H1 (cell line): Measurements from ENCODE around the gene FCHSD1. TPM values are rescaled to one million over a fixed set of nuclear protein-coding genes. Genes with fewer than 3 reads are reported as not detected.

Experiments
- CTCF ChIA-PET: fragments of 300-600 bp; sonication (Branson Sonifier 250); formaldehyde crosslinking; loops from one replicate; lab custom pipeline; 2021; ENCODE audit not compliant: partially characterized antibody; lab: Charles Lee
- POLR2A ChIA-PET: fragments of 300-600 bp; sonication (Branson Sonifier 250); formaldehyde crosslinking; loops from one replicate; lab custom pipeline; 2021; ENCODE audit warnings: inconsistent platforms; ENCODE audit not compliant: partially characterized antibody; lab: Charles Lee
- DNase-seq, 2 experiments: peaks; one replicate each; pipeline versions ENCODE4 v3.0.0 to v3.0.0-alpha.2; 2010 to 2022; ENCODE audit warnings: low spot score in 2 of 2, low read depth in 1 of 2, mixed read lengths in 1 of 2
- FAIRE-seq: peaks from 2 replicates; lab custom pipeline; 2011; peaks lifted over from hg19 to GRCh38; lab: Jason Lieb, UNC
- H2AFZ ChIP-seq: 2 replicates; pipeline ENCODE4 v1.8.1; 2012; ENCODE audit warnings: low read length, inconsistent platforms
- H2AK5ac ChIP-seq: 2 replicates; pipeline ENCODE4 v1.6.1; 2013; ENCODE audit warnings: low read depth, low read length
- H2BK120ac ChIP-seq: replicated peaks from 2 replicates; pipeline ENCODE3; 2013; ENCODE audit warnings: low read depth, low read length, inconsistent platforms
- H2BK12ac ChIP-seq: 2 replicates; pipeline ENCODE4 v1.6.1; 2013; ENCODE audit warnings: low read depth, low read length
- H2BK15ac ChIP-seq: 2 replicates; pipeline ENCODE4 v1.6.1; 2013; ENCODE audit warnings: low read length
- H2BK20ac ChIP-seq: 2 replicates; pipeline ENCODE4 v1.6.1; 2013; ENCODE audit warnings: low read length
- H2BK5ac ChIP-seq: 2 replicates; pipeline ENCODE4 v1.6.1; 2013; ENCODE audit warnings: low read depth, low read length
- H3K14ac ChIP-seq: 2 replicates; pipeline ENCODE4 v1.6.1; 2013; ENCODE audit warnings: inconsistent platforms; ENCODE audit not compliant: insufficient read length
- H3K18ac ChIP-seq: 2 replicates; pipeline ENCODE4 v1.6.1; 2013; ENCODE audit warnings: low read length; ENCODE audit errors: extremely low read depth
- H3K23ac ChIP-seq: 2 replicates; pipeline ENCODE4 v1.6.1; 2013; ENCODE audit warnings: inconsistent platforms; ENCODE audit not compliant: insufficient read length
- H3K23me2 ChIP-seq: 2 replicates; pipeline ENCODE4 v1.6.1; 2013; ENCODE audit warnings: low read depth, low read length
- H3K27ac ChIP-seq: 2 replicates; pipeline ENCODE4 v1.6.1; 2011; ENCODE audit warnings: low read depth, low read length, inconsistent platforms
- H3K27me3 ChIP-seq, 4 experiments: replicated peaks in 1 of 4; 1 replicate in 1 of 4; 2 replicates in 3 of 4; pipeline versions ENCODE4 v1.6.1 to v1.8.1; 2011 to 2013; ENCODE audit warnings: low read length in 3 of 4, mild to moderate bottlenecking in 3 of 4, inconsistent platforms in 2 of 4, mixed read lengths in 2 of 4, moderate library complexity in 1 of 4; ENCODE audit not compliant: control insufficient read depth in 3 of 4, insufficient read depth in 3 of 4; ENCODE audit errors: extremely low read depth in 1 of 4
- H3K36me3 ChIP-seq, 4 experiments: 2 replicates each; pipeline versions ENCODE4 v1.6.1 to v1.8.1; 2011 to 2013; ENCODE audit warnings: mild to moderate bottlenecking in 4 of 4, low read length in 3 of 4, moderate library complexity in 2 of 4, control low read depth in 1 of 4, inconsistent platforms in 1 of 4; ENCODE audit not compliant: insufficient read depth in 4 of 4, control insufficient read depth in 2 of 4
- H3K4ac ChIP-seq: replicated peaks from 2 replicates; pipeline ENCODE3; 2013; ENCODE audit warnings: low read length, low read depth, mixed read lengths, inconsistent platforms; ENCODE audit not compliant: insufficient read length
- H3K4me1 ChIP-seq, 4 experiments: replicated peaks in 1 of 4; 1 replicate in 1 of 4; 2 replicates in 3 of 4; pipeline versions ENCODE4 v1.6.1 to v1.8.1; 2011 to 2013; ENCODE audit warnings: low read length in 3 of 4, inconsistent platforms in 2 of 4, mixed read lengths in 1 of 4; ENCODE audit not compliant: insufficient read depth in 4 of 4, control insufficient read depth in 3 of 4
- H3K4me2 ChIP-seq, 2 experiments: 2 replicates each; pipeline versions ENCODE4 v1.6.1 to v1.8.1; 2011 to 2013; ENCODE audit warnings: low read depth in 2 of 2, low read length in 2 of 2, control low read depth in 1 of 2, inconsistent platforms in 1 of 2, mild to moderate bottlenecking in 1 of 2; ENCODE audit not compliant: insufficient read depth in 1 of 2
- H3K4me3 ChIP-seq, 4 experiments: fragments of 200-600, 300-600 bp in 1 of 4; sonication (generic), shearing (Covaris generic), sonication (Bioruptor Twin) in 1 of 4; 2 replicates each; pipeline versions ENCODE4 v1.5.1 to v1.8.1; 2011 to 2016; ENCODE audit warnings: low read length in 4 of 4, low read depth in 3 of 4, control low read depth in 2 of 4, inconsistent platforms in 2 of 4, mild to moderate bottlenecking in 2 of 4, mixed read lengths in 1 of 4, moderate library complexity in 1 of 4; ENCODE audit not compliant: insufficient read depth in 2 of 4; ENCODE audit errors: extremely low read depth in 1 of 4
- H3K56ac ChIP-seq: replicated peaks from 2 replicates; pipeline ENCODE3; 2013; ENCODE audit warnings: low read depth, mild to moderate bottlenecking, mixed read lengths, low read length, inconsistent platforms; ENCODE audit not compliant: insufficient read length
- H3K79me1 ChIP-seq: 2 replicates; pipeline ENCODE4 v1.6.1; 2013; ENCODE audit warnings: low read depth, low read length, control low read depth
- H3K79me2 ChIP-seq, 2 experiments: 2 replicates each; pipeline versions ENCODE4 v1.6.1 to v1.8.1; 2012 to 2013; ENCODE audit warnings: low read length in 2 of 2, mild to moderate bottlenecking in 2 of 2, inconsistent platforms in 1 of 2; ENCODE audit not compliant: insufficient read depth in 2 of 2, control insufficient read depth in 1 of 2
- H3K9ac ChIP-seq, 4 experiments: replicated peaks in 1 of 4; 1 replicate in 1 of 4; 2 replicates in 3 of 4; pipeline versions ENCODE4 v1.6.1 to v1.8.1; 2011 to 2013; ENCODE audit warnings: low read depth in 3 of 4, low read length in 3 of 4, control low read depth in 2 of 4, mild to moderate bottlenecking in 2 of 4, moderate library complexity in 2 of 4, inconsistent platforms in 1 of 4; ENCODE audit errors: extremely low read depth in 1 of 4
- H3K9me3 ChIP-seq, 2 experiments: 2 replicates each; pipeline versions ENCODE4 v1.6.1 to v1.8.1; 2012 to 2013; ENCODE audit warnings: mild to moderate bottlenecking in 2 of 2, moderate library complexity in 2 of 2, control low read depth in 1 of 2, inconsistent platforms in 1 of 2, low read depth in 1 of 2, low read length in 1 of 2, mixed read lengths in 1 of 2; ENCODE audit not compliant: insufficient read depth in 2 of 2
- H4K20me1 ChIP-seq, 2 experiments: replicated peaks in 1 of 2; 2 replicates each; pipeline versions ENCODE3 to v1.8.1; 2011 to 2013; ENCODE audit warnings: inconsistent platforms in 2 of 2, low read length in 2 of 2, mild to moderate bottlenecking in 1 of 2; ENCODE audit not compliant: insufficient read depth in 2 of 2, control insufficient read depth in 1 of 2
- H4K5ac ChIP-seq: 2 replicates; pipeline ENCODE4 v1.6.1; 2013; ENCODE audit warnings: low read length, low read depth, mixed read lengths, inconsistent platforms; ENCODE audit not compliant: insufficient read length
- H4K8ac ChIP-seq: 2 replicates; pipeline ENCODE4 v1.8.0; 2013; ENCODE audit warnings: mild to moderate bottlenecking, moderate library complexity, low read length, inconsistent platforms; ENCODE audit not compliant: insufficient read depth; ENCODE audit errors: extremely low read depth
- H4K91ac ChIP-seq: replicated peaks from 2 replicates; pipeline ENCODE3; 2013; ENCODE audit warnings: low read length, mixed read lengths, inconsistent platforms; ENCODE audit not compliant: insufficient read length
- ATF3 ChIP-seq: IDR thresholded peaks from 2 replicates; pipeline ENCODE4 v1.6.1; 2011; ENCODE audit warnings: low read depth, mild to moderate bottlenecking, low read length; ENCODE audit not compliant: insufficient read depth
- FOSL1 ChIP-seq: IDR thresholded peaks from 2 replicates; pipeline ENCODE4 v1.6.1; 2011; ENCODE audit warnings: mild to moderate bottlenecking, low read depth, low read length, moderate library complexity; ENCODE audit not compliant: insufficient read depth
- JUND ChIP-seq: IDR thresholded peaks from 2 replicates; pipeline ENCODE4 v1.6.1; 2011; ENCODE audit warnings: mild to moderate bottlenecking, improper control_type of control experiment, low read length
- RNF2 ChIP-seq: fragments of 200-900, 300-1000 bp; sonication (generic); IDR thresholded peaks from 2 replicates; pipeline ENCODE4 v1.7.1; 2016; ENCODE audit warnings: borderline replicate concordance, low read depth, mild to moderate bottlenecking, antibody characterized with exemption, low read length; ENCODE audit not compliant: poor library complexity, severe bottlenecking; ENCODE audit errors: missing control alignments
- SP2 ChIP-seq: IDR thresholded peaks from 2 replicates; pipeline ENCODE4 v1.6.1; 2012; ENCODE audit warnings: mild to moderate bottlenecking, low read length, inconsistent platforms
- SP4 ChIP-seq: IDR thresholded peaks from 2 replicates; pipeline ENCODE4 v1.6.1; 2012; ENCODE audit warnings: low read length, inconsistent platforms
- TBP ChIP-seq: IDR thresholded peaks from 2 replicates; pipeline ENCODE4 v1.6.1; 2011; ENCODE audit warnings: low read depth, low read length, improper control_type of control experiment
- TCF12 ChIP-seq: IDR thresholded peaks from 2 replicates; pipeline ENCODE4 v1.6.1; 2011; ENCODE audit warnings: low read depth, mild to moderate bottlenecking, low read length
- TEAD4 ChIP-seq: IDR thresholded peaks from 2 replicates; pipeline ENCODE4 v1.6.1; 2012; ENCODE audit warnings: low read depth, low read length, inconsistent platforms, mixed read lengths
- WGBS, 2 experiments: shearing (Covaris generic) in 1 of 2; methylation state at CpG; one replicate each; pipeline versions ENCODE4 v1.1.6 to v1.1.7; 2013 to 2015; ENCODE audit warnings: low lambda C conversion rate in 2 of 2, mixed read lengths in 2 of 2, inconsistent platforms in 1 of 2, low coverage in 1 of 2, missing lambda C conversion rate in 1 of 2; ENCODE audit not compliant: insufficient replicate concordance in 2 of 2, insufficient coverage in 1 of 2, insufficient read length in 1 of 2; ENCODE audit errors: extremely low coverage in 1 of 2, missing lambda C conversion rate in 1 of 2; 5-methylcytosine and 5-hydroxymethylcytosine counted together
- polyA plus RNA-seq, 7 experiments: library from polyadenylated mRNA; depleted of rRNA in 3 of 7; stranded (reverse) in 5 of 7; unstranded in 2 of 7; fragments of >200 nt in 5 of 7; fragments of 200-250 nt in 2 of 7; gene quantifications; 1 replicate in 5 of 7; 2 replicates in 1 of 7; 4 replicates in 1 of 7; pipeline versions ENCODE4 v1.2.1 to v1.2.3, GENCODE V29; 2011 to 2013; ENCODE audit warnings: missing spikeins in 2 of 7, mixed read lengths in 2 of 7
- total RNA-seq: library from RNA; stranded (reverse); fragmentation: NEBNext Ultra II Directional; extraction: Animal tissue kit (Norgen Biotek cat#: 25700); gene quantifications from 2 replicates; pipeline ENCODE4 v1.2.1, GENCODE V29; 2021

Gene FCHSD1
- total and polyA plus RNA-seq, 2 of the 8 experiments (the other 6 are each of a cell fraction or from before 2014, with no cell fraction given), result 22.0 to 30.1 TPM

- H3K27ac ChIP-seq, result no peak overlapping the region
- H3K18ac ChIP-seq, result no peak overlapping the region
- no peak overlapping the region for H3K56ac ChIP-seq
- peaks cover 3% of the 10 kb centered on the region; the same call in 1 of the 2 replicates for H3K23me2 ChIP-seq
- H3K4me1 ChIP-seq, result peaks cover 2 to 8% (median 6%) of the 10 kb centered on the region in 4 experiments; a peak in 6 of 7 replicates
- H3K27me3 ChIP-seq, result no peaks in the 10 kb centered on the region; a peak in 1 of 7 replicates
- no peak overlapping the region for H2BK12ac ChIP-seq
- H3K4me3 ChIP-seq, result no peak overlapping the region
- H2AFZ ChIP-seq, result no peak overlapping the region
- peaks cover 2 to 19% (median 12%) of the 10 kb centered on the region in 4 experiments; a peak in 5 of 8 replicates for H3K36me3 ChIP-seq
- H3K79me1 ChIP-seq, result peaks cover 3% of the 10 kb centered on the region; the same call in 1 of the 2 replicates
- no peak overlapping the region for H2BK20ac ChIP-seq
- H3K23ac ChIP-seq, result no peak overlapping the region
- ChIA-PET CTCF (interaction anchor here (1.0 to 1.8 kb wide), 5 partner anchors 9 to 308 kb away, joined by 3 to 6 read pairs (median 4); no protein-coding TSS in a partner anchor), POLR2A (interaction anchor here (0.8 to 4.2 kb wide), 5 partner anchors 7 to 285 kb away, joined by 3 to 23 read pairs (median 5); partner anchors contain the start of gene DIAPH1)
- no peaks in the 10 kb centered on the region for H3K9me3 ChIP-seq
- H4K8ac ChIP-seq, result no peak overlapping the region
- H2AK5ac ChIP-seq, result no peak overlapping the region
- no peak overlapping the region for H3K4ac ChIP-seq
- no peaks in the 10 kb centered on the region for H3K79me2 ChIP-seq
- no peak overlapping the region for H3K14ac ChIP-seq
- DNase-seq (no peak), FAIRE-seq (no peak)
- no peak overlapping the region for H4K5ac ChIP-seq
- peaks cover 3 to 6% of the 10 kb centered on the region in 2 experiments for H4K20me1 ChIP-seq
- 86% methylated on average over 2 of the region's 2 CpGs; no CpG with 5 or more reads in 1 of the 2 experiments for WGBS, 2 experiments
- H4K91ac ChIP-seq, result no peak overlapping the region
- H2BK15ac ChIP-seq, result no peak overlapping the region
- H2BK5ac ChIP-seq, result no peak overlapping the region
- no peak overlapping the region for H3K9ac ChIP-seq
- no peak overlapping the region for H3K4me2 ChIP-seq
- H2BK120ac ChIP-seq, result no peak overlapping the region
- no peak for TF ChIP-seq ATF3
- TF ChIP-seq TEAD4, result no peak
- no peak for TF ChIP-seq FOSL1
- TF ChIP-seq TBP, result no peak
- no peak for TF ChIP-seq TCF12
- no peak for TF ChIP-seq SP2
- no peak for TF ChIP-seq RNF2
- TF ChIP-seq JUND, result no peak
- TF ChIP-seq SP4, result no peak
Measured at GRCh38 chr5:141654298-141654697, 3.1 kb upstream of the FCHSD1 start.
